ENCODE results near the gene TTC7B.
A peak's percentile ranks its signal among the peaks of the same experiment; 100 is the strongest.

The TTC7B gene

DNA sequence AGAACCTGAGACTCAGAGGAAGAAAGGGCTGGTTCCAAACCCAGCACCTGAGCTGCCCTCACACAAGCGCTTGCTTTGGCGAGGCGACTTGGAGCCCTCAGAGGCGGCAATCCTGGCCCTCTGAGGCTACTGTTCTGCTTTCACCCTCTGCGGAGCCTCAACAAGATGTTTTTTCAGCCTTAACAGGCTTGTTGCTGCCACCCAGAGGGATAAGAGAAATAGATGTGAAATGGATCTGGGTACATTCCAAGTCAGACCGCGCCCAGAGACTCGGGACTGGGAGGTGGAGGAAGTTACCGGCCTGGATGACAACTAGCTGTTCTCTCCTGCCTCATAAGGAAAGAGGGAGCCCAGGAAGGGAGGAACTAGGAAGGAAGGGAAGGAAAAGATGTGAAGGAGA is 89.6 kb downstream of the TTC7B start:
- H3K27ac ChIP-seq = no peak overlapping the region
- H3K4me3 ChIP-seq = no peak overlapping the region

GRCh38 chr14:90724866-90725265 is 91.4 kb downstream of the TTC7B start:
- H3K4me3 ChIP-seq = no peak overlapping the region
- no peak overlapping the region for H3K27ac ChIP-seq

DNA sequence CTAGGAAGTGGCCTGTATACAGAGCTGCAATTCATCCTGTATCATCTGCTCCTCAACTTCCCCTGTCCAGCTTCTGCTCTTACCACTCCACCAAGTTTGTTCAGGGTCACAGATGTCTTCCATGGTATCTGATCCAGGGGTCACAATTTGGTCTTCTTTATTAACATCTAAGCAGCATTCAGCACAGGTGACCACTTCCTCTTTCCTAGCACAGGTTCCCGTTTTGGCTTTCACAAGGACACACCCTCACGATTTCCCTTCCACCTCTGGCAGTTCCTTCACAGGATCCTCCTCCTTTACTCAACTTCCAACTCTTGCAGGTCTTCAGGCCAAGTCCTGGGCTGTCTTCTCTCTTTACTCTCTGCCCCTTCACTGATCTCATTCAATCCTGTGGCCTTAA is 93.6 kb downstream of the TTC7B start:
- no peak overlapping the region for H3K27ac ChIP-seq
- no peak overlapping the region for H3K4me3 ChIP-seq

- H3K4me3 ChIP-seq = no peak overlapping the region
- H3K27ac ChIP-seq = no peak overlapping the region
These were observed 94.5 kb downstream of the TTC7B start for GRCh38 chr14:90721619-90722305.

GRCh38 chr14:90720832-90721231 is 95.4 kb downstream of the TTC7B start:
- Histone ChIP-seq H3K4me3 (no peak overlapping the region), H3K27ac (no peak overlapping the region)

DNA sequence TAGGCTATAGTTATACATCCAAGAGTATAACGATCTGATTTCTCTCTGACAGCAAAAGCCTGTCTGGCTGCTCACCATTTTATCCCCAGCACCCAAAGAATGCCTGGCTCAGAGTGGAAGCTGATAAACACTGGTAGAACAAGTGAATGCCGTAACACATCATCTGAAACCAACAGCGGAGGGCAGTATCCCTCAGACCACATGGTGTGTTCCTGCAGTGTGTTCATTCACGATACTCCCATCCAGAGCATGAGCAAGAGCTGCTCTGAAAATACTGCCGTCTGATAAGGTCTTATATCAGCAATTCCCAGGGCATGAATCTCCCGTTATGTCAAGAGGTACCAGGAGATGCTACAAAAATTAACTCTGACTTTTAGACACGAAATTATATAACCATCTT is 95.9 kb downstream of the TTC7B start:
- Histone ChIP-seq H3K4me3 (no peak overlapping the region), H3K27ac (no peak overlapping the region)

DNA sequence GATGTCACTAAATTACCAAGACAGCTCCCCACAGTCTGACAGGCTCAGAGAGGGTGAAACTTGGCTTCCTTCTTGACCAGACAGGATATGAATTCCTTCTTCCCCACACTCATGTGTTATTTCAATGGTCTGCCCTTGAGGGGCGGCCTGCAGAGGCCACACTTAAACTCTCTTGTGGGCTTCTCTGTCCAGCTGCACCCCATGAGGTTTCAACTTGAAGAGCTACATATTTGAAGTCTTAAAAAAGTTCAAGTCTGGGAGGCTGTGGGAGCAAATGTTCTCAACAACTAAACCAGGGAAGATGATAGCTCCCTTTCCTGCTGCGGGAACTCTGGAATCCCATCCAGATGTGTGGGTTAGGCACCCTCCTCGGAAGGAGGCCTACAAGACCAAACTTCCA is 98.3 kb downstream of the TTC7B start:
- Histone ChIP-seq H3K4me3 (no peak overlapping the region), H3K27ac (no peak overlapping the region)

DNA sequence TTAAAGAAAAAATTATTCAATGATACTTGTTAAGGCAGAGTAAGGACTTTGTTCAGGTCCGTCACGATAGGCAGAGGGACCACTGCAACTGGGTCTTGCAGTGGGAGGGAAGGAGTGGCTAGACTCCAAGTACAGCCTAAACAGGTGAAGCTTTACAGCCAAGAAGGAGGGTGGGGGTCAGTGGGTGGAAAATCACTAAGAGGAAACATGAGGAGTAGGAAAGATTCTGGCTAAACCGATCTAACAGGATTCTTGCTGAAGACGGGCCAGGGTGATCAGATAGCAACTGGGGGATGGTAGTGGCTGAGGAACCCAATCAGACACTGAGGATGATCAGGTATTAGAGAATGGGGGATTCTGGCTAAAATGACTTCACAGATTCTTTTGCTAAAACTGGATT is 100.2 kb downstream of the TTC7B start:
- Histone ChIP-seq H3K4me3 (no peak overlapping the region), H3K27ac (no peak overlapping the region)

- Histone ChIP-seq H3K27ac (no peak overlapping the region), H3K4me3 (no peak overlapping the region)
These were observed 100.7 kb downstream of the TTC7B start for GRCh38 chr14:90715495-90715894.

DNA sequence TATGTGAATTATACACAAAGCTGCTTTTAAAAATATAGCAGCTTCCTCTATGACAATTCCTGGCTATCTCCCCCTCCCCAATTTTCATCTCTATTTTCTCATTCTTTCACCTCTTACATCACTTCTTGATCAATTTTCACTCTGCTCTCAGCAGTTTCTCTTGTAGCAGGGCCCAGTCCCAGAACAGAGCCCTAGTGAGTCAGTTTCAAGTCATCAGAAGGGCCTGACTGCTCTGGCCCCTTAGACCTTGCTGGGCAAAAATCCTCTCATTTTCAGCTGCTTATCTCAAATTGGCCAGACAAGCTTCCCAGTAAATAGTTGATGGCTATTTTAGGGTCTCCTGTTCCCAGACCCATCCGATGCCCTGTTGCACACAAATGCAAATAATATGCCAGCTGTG is 101.4 kb downstream of the TTC7B start:
- no peak overlapping the region for H3K27ac ChIP-seq
- no peak overlapping the region for H3K4me3 ChIP-seq

- Histone ChIP-seq H3K27ac (no peak overlapping the region), H3K4me3 (no peak overlapping the region)
These were observed 111.4 kb downstream of the TTC7B start for GRCh38 chr14:90704738-90705392.

DNA sequence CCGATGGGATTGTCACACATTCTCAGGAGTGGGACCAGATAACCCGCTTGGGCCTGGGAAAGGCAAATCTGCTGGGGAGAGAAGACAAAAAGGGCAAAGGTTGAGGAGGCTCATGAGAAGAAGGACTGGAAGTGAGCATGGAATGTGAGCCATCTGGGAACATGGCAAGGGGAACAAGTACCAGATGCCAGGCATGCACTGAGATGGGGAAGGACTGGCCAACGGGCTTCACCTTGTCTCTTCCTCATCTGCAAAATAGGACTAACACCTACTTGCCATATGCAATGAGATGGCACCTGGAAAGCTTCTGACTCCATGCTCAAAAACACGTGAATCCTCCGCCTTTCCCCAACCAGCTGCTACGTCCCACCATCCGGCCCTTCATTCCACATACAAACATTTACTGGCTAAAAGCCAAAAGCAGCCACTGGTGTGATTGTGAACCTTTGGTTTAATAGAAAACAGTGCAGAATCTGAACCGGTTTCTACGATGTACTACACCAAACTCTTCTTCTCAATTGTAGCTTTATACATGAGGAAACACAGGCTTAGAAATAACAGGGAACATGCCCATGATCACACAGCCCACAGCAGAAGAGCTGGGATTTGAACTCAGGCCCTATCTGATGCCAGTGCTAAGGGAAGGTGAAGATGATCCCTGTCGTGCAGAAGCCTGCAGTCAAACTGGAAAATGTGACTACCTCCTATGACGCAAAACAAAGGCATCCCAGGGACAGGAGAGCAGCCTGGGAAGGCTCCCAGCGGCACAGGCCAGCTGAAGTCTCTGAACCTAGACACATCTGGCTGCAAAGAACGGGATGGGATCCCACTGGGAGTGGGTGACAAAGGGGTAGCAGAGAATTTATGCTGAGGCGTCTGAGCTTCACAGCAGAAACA is 112.1 kb downstream of the TTC7B start:
- no peak overlapping the region for H3K27ac ChIP-seq

DNA sequence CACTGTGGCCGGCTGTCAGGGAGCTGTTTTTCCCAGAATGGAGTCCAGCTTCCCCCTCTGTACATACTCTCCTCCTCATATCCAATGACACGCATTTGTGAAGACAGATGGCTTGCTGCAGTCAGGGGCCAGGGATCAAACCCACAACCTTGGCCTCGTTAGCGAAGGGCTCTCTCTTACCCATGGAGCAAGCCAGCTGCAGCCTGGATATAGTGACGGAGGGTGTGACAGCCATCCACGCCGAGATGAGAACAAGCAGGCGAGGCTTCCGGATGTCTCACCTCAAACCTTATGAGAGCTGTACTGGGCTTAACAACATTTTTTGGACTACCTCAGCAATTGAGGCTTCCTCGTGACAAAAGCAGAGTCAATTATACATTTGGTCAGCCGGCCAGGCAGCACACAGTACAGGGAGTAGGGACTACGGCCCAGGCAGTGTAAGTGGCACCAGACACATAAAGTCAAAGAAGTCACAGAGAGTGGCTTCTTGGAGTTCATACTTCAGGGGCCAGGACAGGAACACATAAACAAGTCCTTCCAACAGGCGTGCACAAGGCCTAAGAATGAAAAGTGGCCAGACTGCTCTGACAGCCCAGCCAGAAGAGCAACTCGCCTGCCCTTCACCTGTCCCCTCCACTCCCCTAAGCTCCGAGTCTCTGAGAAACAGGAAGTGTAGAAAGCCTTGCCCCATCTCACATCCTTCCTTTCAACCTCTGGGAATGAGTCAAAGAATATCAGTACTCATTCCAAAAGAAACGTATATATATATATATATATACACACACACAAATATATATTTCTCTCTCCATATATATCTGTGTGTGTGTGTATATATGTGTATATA is 115.1 kb downstream of the TTC7B start:
- Histone ChIP-seq H3K27ac (no peak overlapping the region), H3K4me3 (no peak overlapping the region)

More for the DNA sequence above, 112.1 kb downstream of the TTC7B start:
- no peak overlapping the region for H3K4me3 ChIP-seq

DNA sequence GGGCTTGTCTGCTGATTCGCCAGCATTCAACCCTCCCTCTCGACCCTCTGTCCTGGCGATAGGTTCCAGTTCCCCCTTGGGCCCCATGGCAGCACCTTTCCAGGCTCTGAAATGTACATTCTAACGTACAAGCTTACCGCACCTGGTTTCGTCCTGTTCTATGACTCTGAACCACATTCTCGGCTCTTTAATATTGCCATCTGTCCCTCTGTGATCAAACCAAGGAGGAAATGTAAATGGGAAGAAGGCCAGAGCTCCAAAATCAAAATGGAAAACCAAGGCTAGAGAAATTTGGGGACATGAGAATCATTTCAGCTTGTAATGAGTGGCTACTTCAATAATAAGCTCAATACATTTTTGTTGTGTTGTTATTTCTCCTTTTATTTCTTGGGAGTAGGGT is 117.2 kb downstream of the TTC7B start:
- Histone ChIP-seq H3K4me3 (no peak overlapping the region), H3K27ac (no peak overlapping the region)

DNA sequence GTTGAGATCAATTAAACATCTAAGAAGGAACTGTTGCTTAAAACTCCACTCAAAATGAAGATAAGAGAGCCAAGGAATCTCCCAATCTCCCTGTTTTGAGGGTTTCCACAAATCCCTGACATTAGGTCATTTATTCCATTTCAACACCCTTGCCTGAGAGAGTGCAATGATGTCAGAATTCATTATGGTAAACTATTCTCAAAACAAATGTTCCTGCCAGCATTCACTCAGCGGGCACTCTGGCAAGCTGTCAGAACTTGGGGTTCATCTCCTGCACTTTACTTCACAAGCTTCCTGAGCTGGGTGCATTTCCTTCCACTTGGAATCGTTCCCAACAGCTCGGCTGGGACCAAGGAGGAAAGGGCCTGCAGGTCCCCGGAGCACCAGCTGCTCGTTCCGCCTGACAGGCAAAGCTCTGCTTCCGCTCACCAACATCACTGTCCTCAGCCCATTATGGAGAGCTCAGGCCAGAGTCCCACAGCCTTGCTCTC is 117.8 kb downstream of the TTC7B start:
- Histone ChIP-seq H3K27ac (peak overlapping the region in 3 of 21 experiments; percentile 7 to 53 (median 20)), H3K4me3 (no peak overlapping the region)

DNA sequence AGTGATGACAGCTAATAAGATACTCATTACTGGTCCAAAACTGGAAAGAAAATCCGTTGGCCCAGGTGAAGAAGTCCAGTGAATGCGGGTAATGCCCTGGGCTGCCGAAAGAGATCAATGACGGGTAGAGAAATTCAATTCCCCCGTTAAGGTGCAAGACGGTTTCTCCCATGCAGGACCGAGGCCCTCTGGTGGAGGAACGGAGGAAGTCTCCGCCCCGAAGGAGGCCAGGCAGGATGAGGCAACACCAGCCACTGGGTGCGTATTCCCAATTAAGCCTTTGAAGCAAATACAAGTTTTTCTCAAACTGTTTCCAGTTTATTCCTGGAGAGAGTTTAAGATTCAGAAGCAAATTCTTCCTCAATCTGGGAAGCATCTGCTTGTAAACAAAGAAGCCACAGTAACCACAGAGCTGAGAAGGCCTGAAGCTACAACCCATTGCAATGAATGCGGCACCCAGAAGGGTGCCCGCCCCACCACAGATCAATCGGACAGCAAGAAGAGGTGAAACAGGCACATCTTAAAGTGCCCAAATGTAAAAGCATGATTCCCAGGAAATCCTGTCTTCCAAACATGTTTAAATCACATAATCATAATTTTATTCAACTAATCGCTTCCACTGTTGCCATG is 118.5 kb downstream of the TTC7B start:
- H3K4me3 ChIP-seq = no peak overlapping the region

GRCh38 chr14:90697132-90697531 is 119.1 kb downstream of the TTC7B start:
- no peak overlapping the region for H3K4me3 ChIP-seq

More for the DNA sequence above, 118.5 kb downstream of the TTC7B start:
- peak overlapping the region in 5 of 21 experiments; percentile 1 to 53 (median 7) for H3K27ac ChIP-seq

DNA sequence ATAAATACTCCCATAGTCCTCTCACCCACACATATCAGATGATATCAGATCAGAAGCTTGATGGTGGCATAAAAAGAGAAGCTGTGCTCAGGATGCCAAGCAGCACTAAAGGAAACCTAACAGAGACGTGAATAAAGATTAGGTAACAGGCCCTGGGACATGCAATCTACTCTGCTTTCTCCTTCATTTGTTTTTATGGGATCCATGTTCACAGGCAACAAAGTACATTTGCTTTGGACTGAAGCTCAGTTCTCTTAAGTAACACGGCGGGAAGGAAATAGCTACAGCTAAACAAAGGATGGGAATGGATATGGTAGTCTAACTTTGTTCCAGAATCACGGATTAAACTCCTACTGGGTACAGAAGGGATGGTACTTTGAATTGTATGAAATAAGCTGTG is 119.5 kb downstream of the TTC7B start:
- Histone ChIP-seq H3K4me3 (no peak overlapping the region), H3K27ac (peak overlapping the region in 2 of 21 experiments; percentile 41 to 51)

More at GRCh38 chr14:90697132-90697531, 119.1 kb downstream of the TTC7B start:
- H3K27ac ChIP-seq = peak overlapping the region in 2 of 21 experiments; percentile 41 to 51
